ENCODE results near the gene ARVCF. TPM values are rescaled to one million over a fixed set of nuclear protein-coding genes. Genes with fewer than 3 reads are reported as not detected.

Gene ARVCF
- total and polyA plus RNA-seq, 2 donors (not counting 1 experiment from before 2014, with no cell fraction given) = 2.2 to 6.7 TPM

DNA sequence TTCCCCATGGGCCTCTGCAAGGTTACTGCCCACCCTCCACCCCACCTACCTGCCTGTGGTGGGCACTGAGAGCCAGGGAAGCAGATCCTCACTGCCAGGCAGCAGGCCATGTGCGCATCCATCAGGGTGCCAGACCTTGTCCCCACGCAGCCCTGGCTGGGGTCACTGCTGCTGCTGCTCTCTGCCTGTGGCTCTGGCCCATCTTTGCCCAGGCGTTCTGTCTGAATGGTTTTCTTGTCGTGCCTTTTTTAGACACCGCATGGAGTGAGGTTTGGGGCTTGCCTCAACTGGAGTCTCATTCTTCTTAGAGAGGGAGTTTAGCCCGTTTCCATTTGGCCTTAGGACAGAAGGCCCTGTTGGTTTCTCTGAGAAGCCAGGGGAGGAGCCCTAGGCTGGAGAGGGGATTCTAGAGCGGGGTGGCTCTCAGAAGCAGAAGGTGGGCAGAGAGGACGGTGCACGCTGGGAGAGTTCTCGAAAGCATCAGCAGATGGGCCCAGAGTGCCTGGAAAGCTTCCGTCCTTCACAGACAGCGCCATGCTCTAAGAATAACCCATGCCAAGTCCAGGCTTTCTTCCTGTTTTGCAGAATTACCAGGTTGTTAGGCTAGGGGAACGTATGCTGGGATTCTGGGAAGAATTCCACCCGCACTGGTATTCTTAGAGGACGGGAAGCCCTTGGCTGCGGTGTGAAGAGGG lies 12.4 kb upstream of the ARVCF start:
- Histone ChIP-seq H3K27me3 (replicated peaks in 1 of 4; ENCODE audit: control extremely low read depth in 1 of 4, control insufficient read depth in 3 of 4, insufficient read depth in 4 of 4, low read length in 3 of 4) (no peaks in the 10 kb centered on the region), H2AFZ (ENCODE audit: insufficient read depth, low read depth, low read length, poor library complexity, severe bottlenecking) (no peak overlapping the region), H4K20me1 (ENCODE audit: control insufficient read depth, insufficient read depth, low read length, poor library complexity, severe bottlenecking) (peaks cover 71% of the 10 kb centered on the region), H3K36me3 (replicated peaks in 1 of 2; ENCODE audit: control extremely low read depth in 1 of 2, control insufficient read depth in 1 of 2, extremely low read depth in 1 of 2, insufficient read depth in 2 of 2, low read length in 1 of 2) (peaks cover 0 to 6% of the 10 kb centered on the region in 2 experiments), H3K27ac (ENCODE audit: low read length in 2 of 2) (no peak overlapping the region), H3K4me3 (ENCODE audit: control extremely low read depth in 1 of 5, extremely low read depth in 1 of 5, insufficient read depth in 1 of 5, low read depth in 2 of 5, low read length in 4 of 5) (no peak overlapping the region), H3K9ac (ENCODE audit: low read length) (no peak overlapping the region), H3K79me2 (ENCODE audit: control insufficient read depth, insufficient read depth, low read length) (peaks cover 87% of the 10 kb centered on the region), H3K4me2 (replicated peaks; ENCODE audit: low read depth, low read length, poor library complexity, severe bottlenecking) (no peak overlapping the region), H3K9me3 (ENCODE audit: control extremely low read depth in 1 of 3, control insufficient read depth in 2 of 3, insufficient read depth in 1 of 3, low read length in 2 of 3) (peaks cover 0 to 20% (median 2%) of the 10 kb centered on the region in 3 donors), H3K4me1 (ENCODE audit: control insufficient read depth in 2 of 2, insufficient read depth in 2 of 2, low read length in 2 of 2) (peaks cover 26 to 39% of the 10 kb centered on the region in 2 donors)
- H3K27ac Mint-ChIP-seq = peak overlapping the region; percentile 86
- ATAC-seq (ENCODE audit: low read depth) (no peak), DNase-seq (no peak)
- H3K4me1 Mint-ChIP-seq = peaks cover 62% of the 10 kb centered on the region
- peaks cover under 1% of the 10 kb centered on the region for H3K9me3 Mint-ChIP-seq (ENCODE audit: insufficient read depth)
- no peaks in the 10 kb centered on the region for H3K27me3 Mint-ChIP-seq
- 96% methylated on average over 12 of the region's 16 CpGs for WGBS (ENCODE audit: insufficient coverage)
- ChIA-PET POLR2A (no interaction called here), CTCF (interaction anchor here (1.4 kb wide), 1 partner anchor 58 kb away, joined by 3 read pairs; no protein-coding TSS in a partner anchor)
- no peak overlapping the region for H3K4me3 Mint-ChIP-seq
- intact Hi-C loops (cut with micrococcal nuclease) = loop anchor here (1.0 kb wide), 1 partner anchor 59 kb away; no protein-coding TSS in a partner anchor
- TF ChIP-seq CTCF (IDR thresholded peaks at IDR 0.05) (no peak), EZH2 (IDR thresholded peaks at IDR 0.05; ENCODE audit: borderline replicate concordance, insufficient read depth, low read depth, low read length, poor library complexity, severe bottlenecking) (no peak)

Data from B cell (primary cell).